ENCODE measurements around the gene BLTP3A. TPM values are rescaled to one million over a fixed set of nuclear protein-coding genes. Genes with fewer than 3 reads are reported as not detected.

BLTP3A gene
- polyA plus RNA-seq, 6 donors from 2014 or later: 0.68 to 4.2 (median 1.7) TPM

GRCh38 chr6:34819571-34820480 is 27.9 kb downstream of the BLTP3A start:
- no peaks in the 10 kb centered on the region for H3K27me3 Mint-ChIP-seq
- no peak overlapping the region for H3K4me3 Mint-ChIP-seq
- no peak for DNase-seq
- no peaks in the 10 kb centered on the region for H3K9me3 Mint-ChIP-seq
- no peaks in the 10 kb centered on the region for H3K36me3 Mint-ChIP-seq
- H3K4me1 Mint-ChIP-seq: peaks cover 25 to 30% (median 28%) of the 10 kb centered on the region in 3 donors
- peak overlapping the region in 5 of 6 donors; percentile 14 to 86 (median 48) for H3K27ac Mint-ChIP-seq
- ATAC-seq (ENCODE audit: low read depth in 2 of 2): no peak

- Mint-ChIP-seq H3K4me3 (no peak overlapping the region), H3K36me3 (peaks cover 0 to 4% of the 10 kb centered on the region in 2 donors), H3K27me3 (no peaks in the 10 kb centered on the region), H3K9me3 (no peaks in the 10 kb centered on the region), H3K27ac (no peak overlapping the region), H3K4me1 (no peaks in the 10 kb centered on the region)
- ATAC-seq (ENCODE audit: low read depth in 2 of 2) (no peak), DNase-seq (no peak)
Measured at GRCh38 chr6:34829137-34829536, 37.3 kb downstream of the BLTP3A start.

GRCh38 chr6:34832942-34833341 is 41.1 kb downstream of the BLTP3A start:
- no peaks in the 10 kb centered on the region for H3K27me3 Mint-ChIP-seq
- no peaks in the 10 kb centered on the region for H3K9me3 Mint-ChIP-seq
- ATAC-seq (ENCODE audit: low read depth in 2 of 2) (no peak), DNase-seq (no peak)
- no peaks in the 10 kb centered on the region for H3K4me1 Mint-ChIP-seq
- H3K4me3 Mint-ChIP-seq: no peak overlapping the region
- no peak overlapping the region for H3K27ac Mint-ChIP-seq
- peaks cover 13 to 15% of the 10 kb centered on the region in 2 donors for H3K36me3 Mint-ChIP-seq

- DNase-seq (no peak), ATAC-seq (ENCODE audit: low read depth in 2 of 2) (no peak)
- Mint-ChIP-seq H3K4me3 (no peak overlapping the region), H3K9me3 (no peaks in the 10 kb centered on the region), H3K36me3 (peaks cover 21 to 22% of the 10 kb centered on the region in 2 donors), H3K27me3 (no peaks in the 10 kb centered on the region), H3K27ac (peak overlapping the region in 2 of 6 donors; percentile 12 to 59), H3K4me1 (no peaks in the 10 kb centered on the region)
Measured at GRCh38 chr6:34834789-34835518, 43.1 kb downstream of the BLTP3A start.

- peak overlapping the region in 2 of 6 donors; percentile 54 to 59 for H3K27ac Mint-ChIP-seq
- no peaks in the 10 kb centered on the region for H3K27me3 Mint-ChIP-seq
- H3K9me3 Mint-ChIP-seq: no peaks in the 10 kb centered on the region
- H3K36me3 Mint-ChIP-seq: peaks cover 21 to 22% of the 10 kb centered on the region in 2 donors
- no peaks in the 10 kb centered on the region for H3K4me1 Mint-ChIP-seq
- ATAC-seq (ENCODE audit: low read depth in 2 of 2) (no peak), DNase-seq (no peak)
- H3K4me3 Mint-ChIP-seq: no peak overlapping the region
Measured at GRCh38 chr6:34836008-34836407, 44.1 kb downstream of the BLTP3A start.

- H3K27me3 Mint-ChIP-seq: no peaks in the 10 kb centered on the region
- peaks cover 21 to 22% of the 10 kb centered on the region in 2 donors for H3K36me3 Mint-ChIP-seq
- H3K4me1 Mint-ChIP-seq: no peaks in the 10 kb centered on the region
- DNase-seq: no peak
- H3K4me3 Mint-ChIP-seq: no peak overlapping the region
- no peak for ATAC-seq (ENCODE audit: low read depth in 2 of 2)
- H3K27ac Mint-ChIP-seq: no peak overlapping the region
- no peaks in the 10 kb centered on the region for H3K9me3 Mint-ChIP-seq
Measured at GRCh38 chr6:34836451-34836850, 44.6 kb downstream of the BLTP3A start.

GRCh38 chr6:34837528-34837927 is 45.6 kb downstream of the BLTP3A start:
- no peak for DNase-seq
- peaks cover 21 to 22% of the 10 kb centered on the region in 2 donors for H3K36me3 Mint-ChIP-seq
- no peaks in the 10 kb centered on the region for H3K27me3 Mint-ChIP-seq
- no peaks in the 10 kb centered on the region for H3K4me1 Mint-ChIP-seq
- H3K27ac Mint-ChIP-seq: no peak overlapping the region
- no peaks in the 10 kb centered on the region for H3K9me3 Mint-ChIP-seq
- ATAC-seq (ENCODE audit: low read depth in 2 of 2): no peak
- H3K4me3 Mint-ChIP-seq: no peak overlapping the region

- Mint-ChIP-seq H3K27ac (no peak overlapping the region), H3K27me3 (no peaks in the 10 kb centered on the region), H3K4me1 (no peaks in the 10 kb centered on the region), H3K9me3 (no peaks in the 10 kb centered on the region), H3K4me3 (no peak overlapping the region), H3K36me3 (peaks cover 14 to 18% of the 10 kb centered on the region in 2 donors)
- DNase-seq (no peak), ATAC-seq (ENCODE audit: low read depth in 2 of 2) (no peak)
Measured at GRCh38 chr6:34839666-34840352, 47.9 kb downstream of the BLTP3A start.

Other genes with a start within 250 kb of the BLTP3A start
- not detected for gene SPDEF, start 235.8 kb upstream of the BLTP3A start, polyA plus RNA-seq (ENCODE audit: low read depth in 6 of 6)
- gene ILRUN, start 95.3 kb upstream of the BLTP3A start, polyA plus RNA-seq (ENCODE audit: low read depth in 6 of 6): 10 to 100 TPM; 23.8 to 33.2 (median 27.3) TPM
- 100 to 1,000 TPM; 290 to 425 (median 336) TPM for gene SNRPC, start 34.6 kb upstream of the BLTP3A start, polyA plus RNA-seq (ENCODE audit: low read depth in 6 of 6)
- 10 to 100 TPM; 10.8 to 32.1 (median 20.4) TPM for gene TAF11, start 96.0 kb downstream of the BLTP3A start, polyA plus RNA-seq (ENCODE audit: low read depth in 6 of 6)
- 1 to 10 TPM in 5 of 6 donors, not detected in 1; 1.4 to 5.5 (median 2.3) TPM for gene ANKS1A, start 97.2 kb downstream of the BLTP3A start, polyA plus RNA-seq (ENCODE audit: low read depth in 6 of 6)